T-helper 2 cell treated with Interferon-gamma antibody and Interleukin-4, amounts not matched to agents 5 μg/mL and 100 μg/mL, for 36 hours (primary cell): ENCODE measurements around the gene ITPR3.

Experiments
- DNase-seq: peaks from one replicate; pipeline ENCODE4 v3.0.0; 2021; ENCODE audit warnings: low spot score
- H3K27ac Mint-ChIP-seq: one replicate; pipeline ENCODE4 v1.8.0; 2021; ENCODE audit warnings: mild to moderate bottlenecking, mixed read lengths
- H3K27me3 Mint-ChIP-seq: one replicate; pipeline ENCODE4 v1.8.0; 2021; ENCODE audit warnings: low read depth, mixed read lengths
- H3K36me3 Mint-ChIP-seq: one replicate; pipeline ENCODE4 v1.8.0; 2021; ENCODE audit warnings: low read depth, mixed read lengths
- H3K4me1 Mint-ChIP-seq: one replicate; pipeline ENCODE4 v1.8.0; 2021; ENCODE audit warnings: low read depth, mixed read lengths
- H3K4me3 Mint-ChIP-seq: one replicate; pipeline ENCODE4 v1.8.0; 2022; ENCODE audit warnings: mild to moderate bottlenecking, moderate library complexity, mixed read lengths
- H3K9me3 Mint-ChIP-seq: one replicate; pipeline ENCODE4 v1.8.0; 2021; ENCODE audit warnings: mixed read lengths

ITPR3 gene

DNA sequence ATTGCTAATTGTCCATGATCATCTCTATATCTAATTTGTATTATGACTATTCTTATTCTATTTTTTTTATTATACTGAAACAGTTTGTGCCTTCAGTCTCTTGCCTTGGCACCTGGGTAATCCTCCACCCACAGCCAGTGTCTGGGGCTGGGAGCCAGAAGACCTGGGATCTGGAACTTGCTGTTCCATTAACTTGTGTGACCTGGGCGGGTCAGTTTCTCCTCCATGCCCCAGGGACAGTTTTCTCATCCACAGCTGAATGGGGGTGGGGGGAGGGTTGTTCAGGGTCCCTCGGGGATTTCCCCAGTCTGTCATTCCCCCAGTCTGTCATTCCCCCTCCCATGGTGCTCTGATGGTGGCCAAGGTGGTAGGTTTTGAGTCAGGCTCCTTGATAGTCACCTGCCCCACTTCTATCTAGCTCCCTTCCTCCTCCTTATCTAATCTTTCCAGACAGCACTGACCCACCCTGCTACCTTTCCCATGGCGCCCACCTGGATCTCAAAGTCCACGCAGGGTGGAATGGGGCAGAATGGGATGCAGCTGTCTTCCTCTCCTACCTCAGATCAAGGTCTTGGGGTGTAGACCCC lies 10.9 kb downstream of the ITPR3 start:
- Mint-ChIP-seq H3K4me3 (no peak overlapping the region), H3K4me1 (peaks cover 43% of the 10 kb centered on the region), H3K27me3 (no peaks in the 10 kb centered on the region), H3K27ac (peak overlapping the region; percentile 39), H3K36me3 (peaks cover 19% of the 10 kb centered on the region), H3K9me3 (no peaks in the 10 kb centered on the region)
- no peak for DNase-seq

DNA sequence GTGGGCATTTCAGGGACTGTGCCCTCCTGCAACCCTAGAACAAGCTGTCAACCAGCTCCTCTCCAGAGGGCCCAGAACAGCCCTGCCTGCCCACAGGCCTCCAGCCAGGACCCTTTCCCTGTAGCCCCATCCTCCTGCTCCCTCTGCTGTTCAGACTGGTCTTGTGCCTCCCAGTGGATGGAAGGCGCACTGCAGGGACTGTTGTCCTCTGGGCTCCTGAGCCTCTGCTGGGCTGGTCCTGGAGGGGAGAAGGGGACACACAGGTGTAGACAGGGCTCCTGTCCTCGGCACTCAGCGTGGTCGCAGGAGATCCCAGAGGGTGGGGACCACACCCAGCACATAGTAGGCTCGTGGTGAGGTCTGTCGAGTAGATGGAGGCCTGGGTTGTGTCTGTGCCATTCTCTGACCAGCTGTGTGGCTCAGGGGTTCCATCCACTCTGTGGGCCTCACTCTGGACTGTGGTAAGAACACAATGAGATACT lies 11.5 kb downstream of the ITPR3 start:
- Mint-ChIP-seq H3K27ac (peak overlapping the region; percentile 39), H3K9me3 (no peaks in the 10 kb centered on the region), H3K4me1 (peaks cover 42% of the 10 kb centered on the region), H3K4me3 (peak overlapping the region; percentile 70), H3K36me3 (peaks cover 19% of the 10 kb centered on the region), H3K27me3 (no peaks in the 10 kb centered on the region)
- peak; percentile 44 for DNase-seq

DNA sequence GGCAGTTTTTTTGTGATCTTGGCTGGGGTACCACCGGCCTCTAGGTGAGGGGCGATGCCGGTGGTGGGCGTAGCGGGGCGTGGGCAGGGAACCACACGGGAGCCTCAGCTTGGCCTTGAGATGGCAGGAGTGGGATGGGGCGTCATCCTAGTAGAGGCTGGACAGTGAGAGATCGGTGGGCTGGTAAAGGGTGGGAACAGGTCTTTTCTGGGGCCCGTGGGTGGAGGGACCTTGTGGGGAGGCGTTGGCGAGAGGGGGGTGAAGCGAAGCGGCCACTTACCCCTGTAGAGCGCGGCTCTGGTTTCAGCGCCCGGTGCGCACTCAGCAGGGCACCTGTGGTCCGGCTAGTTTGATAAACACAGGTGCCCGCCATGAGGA lies 12.0 kb downstream of the ITPR3 start:
- Mint-ChIP-seq H3K27me3 (no peaks in the 10 kb centered on the region), H3K36me3 (peaks cover 19% of the 10 kb centered on the region), H3K4me3 (peak overlapping the region; percentile 70), H3K9me3 (no peaks in the 10 kb centered on the region), H3K27ac (peak overlapping the region; percentile 39), H3K4me1 (peaks cover 41% of the 10 kb centered on the region)
- peak; percentile 5 for DNase-seq

DNA sequence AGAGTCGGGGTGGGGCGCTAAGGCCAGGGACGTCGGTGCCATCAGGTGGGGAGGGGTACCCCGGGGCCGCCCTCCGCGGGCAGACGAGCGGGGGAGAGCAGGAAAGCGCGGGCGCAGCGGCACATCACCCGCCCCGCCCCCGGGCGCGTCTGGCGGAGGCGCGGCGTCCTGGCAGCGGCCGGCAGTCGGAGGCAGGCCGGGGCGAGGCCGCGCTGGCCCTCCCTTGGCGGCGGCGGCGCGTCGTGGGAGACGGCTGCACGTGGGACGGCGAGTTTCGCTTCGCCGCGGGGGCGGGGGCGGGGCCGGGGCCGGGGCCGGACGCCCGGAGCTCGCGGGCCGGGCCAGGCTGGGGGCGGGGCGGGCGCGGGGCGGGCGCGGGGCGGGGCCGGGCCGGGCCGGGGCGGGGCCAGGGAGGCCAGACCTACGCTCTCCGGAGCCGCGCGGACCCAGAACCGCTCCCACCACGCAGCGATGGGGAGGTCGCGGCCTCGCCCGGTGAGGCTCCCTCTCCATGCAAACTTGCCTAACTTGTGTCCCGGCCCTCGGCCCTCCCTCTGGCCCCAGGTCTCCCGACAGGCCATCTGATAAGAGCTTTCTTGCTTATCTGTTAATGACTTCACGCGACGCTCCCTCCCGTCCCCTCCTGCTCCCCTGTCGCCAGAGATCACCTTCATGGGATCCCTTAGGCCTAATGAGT lies 12.5 kb downstream of the ITPR3 start:
- H3K27ac Mint-ChIP-seq = peak overlapping the region; percentile 51
- peak; percentile 72 for DNase-seq
- no peaks in the 10 kb centered on the region for H3K9me3 Mint-ChIP-seq
- peak overlapping the region; percentile 70 for H3K4me3 Mint-ChIP-seq
- H3K27me3 Mint-ChIP-seq = no peaks in the 10 kb centered on the region
- H3K36me3 Mint-ChIP-seq = peaks cover 19% of the 10 kb centered on the region
- peaks cover 37% of the 10 kb centered on the region for H3K4me1 Mint-ChIP-seq

DNA sequence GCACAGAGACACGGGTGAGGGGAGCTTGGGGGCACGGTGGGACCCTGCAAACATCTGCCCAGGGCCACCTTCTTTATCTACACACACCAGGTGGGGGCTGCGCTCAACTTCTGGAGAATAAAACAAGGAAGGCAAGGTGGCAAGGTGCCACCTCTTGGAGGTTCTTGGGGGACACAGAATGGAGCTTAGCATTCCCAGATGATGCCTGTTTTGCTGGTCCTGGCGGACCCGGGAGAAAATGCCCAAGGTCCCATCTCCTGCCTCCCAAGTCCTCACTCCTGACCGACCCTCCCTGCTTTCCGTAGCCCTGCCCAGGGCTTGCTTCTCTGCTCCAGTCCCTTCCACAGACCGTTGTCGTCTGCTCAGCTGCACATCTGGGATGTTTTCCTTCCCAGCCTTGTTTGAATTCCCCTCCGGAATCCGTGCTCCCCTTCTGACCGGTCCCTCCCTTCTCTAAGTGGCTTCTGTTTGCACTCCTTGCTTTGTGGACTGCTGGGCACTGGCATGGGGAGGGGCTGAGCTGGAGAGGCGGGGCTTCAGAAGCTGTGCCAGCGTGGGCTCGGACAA lies 13.1 kb downstream of the ITPR3 start:
- peaks cover 37% of the 10 kb centered on the region for H3K4me1 Mint-ChIP-seq
- H3K27ac Mint-ChIP-seq = peak overlapping the region; percentile 51
- H3K36me3 Mint-ChIP-seq = peaks cover 19% of the 10 kb centered on the region
- H3K4me3 Mint-ChIP-seq = peak overlapping the region; percentile 70
- no peaks in the 10 kb centered on the region for H3K9me3 Mint-ChIP-seq
- no peaks in the 10 kb centered on the region for H3K27me3 Mint-ChIP-seq
- DNase-seq = no peak

DNA sequence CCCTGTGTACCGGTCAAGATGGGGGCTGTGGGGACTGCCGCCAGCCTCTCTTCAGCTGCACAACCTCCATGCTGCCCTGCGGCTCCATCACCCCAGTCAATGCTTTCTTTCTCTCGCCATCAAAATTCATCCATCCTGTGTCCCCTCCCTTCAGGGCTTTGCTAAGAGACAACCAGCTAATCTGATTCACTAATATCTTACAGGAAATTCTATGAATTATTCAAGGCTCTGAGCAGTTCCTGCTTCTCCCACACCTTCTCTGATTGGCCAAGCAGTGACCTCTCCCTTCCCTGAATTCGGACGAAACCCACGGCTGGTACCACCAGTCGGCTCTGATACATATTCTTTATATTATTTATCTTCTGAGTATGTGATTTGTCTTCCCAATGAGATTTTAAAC lies 13.8 kb downstream of the ITPR3 start:
- no peak for DNase-seq
- Mint-ChIP-seq H3K36me3 (peaks cover 19% of the 10 kb centered on the region), H3K4me3 (peak overlapping the region; percentile 45), H3K4me1 (peaks cover 38% of the 10 kb centered on the region), H3K9me3 (no peaks in the 10 kb centered on the region), H3K27me3 (no peaks in the 10 kb centered on the region), H3K27ac (no peak overlapping the region)

DNA sequence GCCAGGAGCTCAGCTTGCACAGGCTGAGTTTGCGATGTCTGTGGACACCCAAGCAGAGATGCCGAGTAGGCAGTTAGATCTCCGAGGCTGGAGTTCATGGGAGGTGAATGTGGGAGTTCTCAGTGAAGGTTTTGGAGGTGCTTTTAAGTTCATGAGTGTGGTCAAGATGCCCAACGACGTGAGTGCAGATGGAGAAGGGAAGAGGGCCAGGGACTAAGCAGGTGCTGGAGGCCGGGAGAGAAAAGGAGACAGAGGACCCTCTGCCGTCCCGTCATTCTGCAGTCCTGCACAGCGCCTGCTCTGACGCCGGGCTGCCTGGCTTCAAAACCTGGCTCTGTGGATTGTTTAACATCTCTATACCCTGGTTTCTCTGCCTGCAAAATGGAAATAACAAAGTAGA lies 15.5 kb downstream of the ITPR3 start:
- Mint-ChIP-seq H3K4me3 (no peak overlapping the region), H3K27me3 (no peaks in the 10 kb centered on the region), H3K9me3 (no peaks in the 10 kb centered on the region), H3K36me3 (peaks cover 14% of the 10 kb centered on the region), H3K4me1 (peaks cover 28% of the 10 kb centered on the region), H3K27ac (no peak overlapping the region)
- DNase-seq = no peak

DNA sequence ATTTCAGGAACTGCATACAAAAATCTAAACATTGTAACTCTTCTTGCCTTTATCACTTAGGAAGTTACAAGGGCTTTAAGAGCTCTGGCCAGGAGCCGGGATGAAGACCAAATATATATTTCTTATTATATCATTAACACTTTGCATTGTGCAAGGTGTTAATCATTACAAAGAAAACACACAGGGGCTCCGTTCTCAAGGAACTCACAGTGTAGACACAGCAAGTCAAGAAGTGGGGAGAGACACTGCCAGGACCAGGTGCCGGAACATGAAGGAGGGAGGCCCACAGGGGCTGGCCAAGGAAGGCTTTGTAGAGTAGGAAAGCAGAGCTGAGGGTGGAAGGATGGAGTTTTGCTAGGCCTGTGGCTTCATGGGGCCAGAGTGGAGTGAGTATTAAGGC lies 17.4 kb downstream of the ITPR3 start:
- Mint-ChIP-seq H3K4me3 (no peak overlapping the region), H3K27ac (no peak overlapping the region), H3K36me3 (peaks cover 11% of the 10 kb centered on the region), H3K27me3 (no peaks in the 10 kb centered on the region), H3K4me1 (peaks cover 20% of the 10 kb centered on the region), H3K9me3 (no peaks in the 10 kb centered on the region)
- no peak for DNase-seq

DNA sequence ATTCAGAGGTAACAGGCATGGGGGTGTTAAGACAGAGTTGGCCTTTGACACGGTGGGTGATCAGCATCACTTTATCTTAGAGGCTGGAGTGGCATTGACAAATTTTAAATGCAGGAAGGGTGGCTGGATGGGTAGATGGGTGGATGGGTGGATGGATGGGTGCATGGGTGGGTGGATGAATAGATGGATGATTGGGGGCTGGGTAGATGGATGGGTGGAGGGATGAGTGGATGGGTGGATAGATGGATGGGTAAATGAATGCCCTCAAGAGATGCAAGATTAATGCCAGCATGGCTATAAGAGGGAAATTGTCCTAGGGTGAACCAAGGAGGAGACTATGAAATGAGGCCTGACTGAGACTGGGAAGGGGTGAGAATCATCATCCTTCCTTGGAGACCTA lies 18.4 kb downstream of the ITPR3 start:
- no peak overlapping the region for H3K27ac Mint-ChIP-seq
- DNase-seq = no peak

DNA sequence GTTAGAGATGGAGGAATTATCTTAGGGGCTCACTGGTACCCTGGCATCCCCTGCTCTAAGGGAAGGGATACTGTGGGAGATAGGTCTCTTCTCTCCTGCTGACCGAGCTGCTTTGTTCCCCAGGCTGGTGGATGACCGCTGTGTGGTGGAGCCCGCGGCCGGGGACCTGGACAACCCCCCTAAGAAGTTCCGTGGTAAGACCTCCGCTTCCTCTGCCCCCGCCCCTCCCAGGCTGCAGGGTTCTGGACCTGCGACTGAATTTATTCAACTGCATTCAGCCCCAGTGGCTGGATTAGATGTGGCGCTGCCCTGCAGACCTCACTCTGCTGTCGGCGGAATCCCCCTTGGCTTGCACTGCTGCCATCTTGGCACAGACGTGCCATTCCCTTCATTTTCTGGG lies 19.2 kb downstream of the ITPR3 start:
- Mint-ChIP-seq H3K4me1 (peaks cover 10% of the 10 kb centered on the region), H3K27me3 (no peaks in the 10 kb centered on the region), H3K4me3 (no peak overlapping the region), H3K27ac (no peak overlapping the region), H3K36me3 (peaks cover 7% of the 10 kb centered on the region), H3K9me3 (no peaks in the 10 kb centered on the region)
- DNase-seq = no peak

More for the DNA sequence above, 18.4 kb downstream of the ITPR3 start:
- H3K4me3 Mint-ChIP-seq = no peak overlapping the region
- no peaks in the 10 kb centered on the region for H3K9me3 Mint-ChIP-seq
- no peaks in the 10 kb centered on the region for H3K27me3 Mint-ChIP-seq
- H3K4me1 Mint-ChIP-seq = peaks cover 14% of the 10 kb centered on the region
- H3K36me3 Mint-ChIP-seq = peaks cover 12% of the 10 kb centered on the region

DNA sequence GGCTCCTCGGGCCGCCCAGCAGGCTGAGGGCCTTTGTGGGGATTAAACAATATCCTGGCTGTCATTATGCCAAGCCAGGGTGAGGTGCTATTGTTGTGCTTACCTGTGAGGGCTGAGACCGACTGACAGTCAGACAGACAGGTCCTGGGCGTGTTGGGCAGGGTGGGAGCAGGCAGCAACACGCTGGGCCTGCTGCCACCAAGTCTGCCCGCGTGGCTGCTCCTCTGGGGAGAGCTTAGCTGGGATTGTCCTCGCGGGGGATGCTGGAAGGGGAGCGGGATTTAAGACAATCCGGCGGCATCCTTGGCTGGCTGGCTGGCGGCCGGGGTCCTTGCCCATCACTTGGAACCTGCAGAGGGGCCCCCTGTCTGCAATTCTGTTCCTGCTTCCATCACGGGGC lies 20.0 kb downstream of the ITPR3 start:
- no peak overlapping the region for H3K27ac Mint-ChIP-seq
- H3K4me1 Mint-ChIP-seq = peaks cover 9% of the 10 kb centered on the region
- H3K4me3 Mint-ChIP-seq = no peak overlapping the region
- H3K27me3 Mint-ChIP-seq = no peaks in the 10 kb centered on the region
- no peaks in the 10 kb centered on the region for H3K9me3 Mint-ChIP-seq
- H3K36me3 Mint-ChIP-seq = peaks cover 7% of the 10 kb centered on the region
- no peak for DNase-seq

DNA sequence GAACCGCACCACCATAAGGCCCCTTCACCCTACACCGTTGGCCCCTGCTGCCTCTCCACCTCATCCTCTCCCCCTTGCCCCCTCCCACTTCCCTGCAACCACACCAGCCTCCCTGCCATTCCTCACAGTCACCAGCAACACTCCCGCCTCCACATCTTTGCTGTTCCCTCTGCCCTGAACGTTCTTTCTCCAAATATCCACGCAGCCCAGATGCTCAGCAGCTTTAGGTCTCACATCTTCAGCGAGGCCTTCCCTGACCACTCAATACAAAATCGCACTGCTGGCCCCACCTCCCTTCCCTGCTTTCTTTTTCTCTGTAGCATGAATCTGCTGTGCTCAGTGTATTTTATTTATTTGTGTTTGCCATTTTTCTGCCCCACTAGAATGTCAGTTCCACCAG lies 20.5 kb downstream of the ITPR3 start:
- no peaks in the 10 kb centered on the region for H3K27me3 Mint-ChIP-seq
- peaks cover 8% of the 10 kb centered on the region for H3K36me3 Mint-ChIP-seq
- no peaks in the 10 kb centered on the region for H3K9me3 Mint-ChIP-seq
- H3K4me1 Mint-ChIP-seq = peaks cover 12% of the 10 kb centered on the region
- H3K27ac Mint-ChIP-seq = peak overlapping the region; percentile 2
- DNase-seq = no peak
- H3K4me3 Mint-ChIP-seq = no peak overlapping the region

DNA sequence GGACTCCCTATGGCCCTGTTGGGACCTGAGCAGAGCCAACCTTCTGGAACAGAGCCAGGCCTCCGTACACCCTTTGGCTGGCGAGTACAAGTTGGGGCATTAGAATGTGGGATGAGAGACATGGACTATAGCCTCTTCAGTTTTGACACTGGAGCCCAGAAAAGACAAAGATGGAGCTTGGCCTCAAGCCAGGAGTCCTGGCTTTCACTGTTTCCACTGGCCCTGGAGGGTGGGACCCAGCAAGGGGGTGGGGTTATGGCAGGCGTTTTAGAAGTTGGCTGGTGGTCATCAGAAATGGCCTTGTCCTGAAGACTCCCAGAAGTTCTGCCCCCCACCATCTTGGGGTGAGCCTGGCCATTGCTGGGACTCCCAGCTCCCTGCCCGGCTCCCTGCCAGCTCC lies 21.8 kb downstream of the ITPR3 start:
- Mint-ChIP-seq H3K4me1 (peaks cover 10% of the 10 kb centered on the region), H3K27ac (no peak overlapping the region), H3K36me3 (peaks cover 8% of the 10 kb centered on the region), H3K9me3 (no peaks in the 10 kb centered on the region), H3K4me3 (no peak overlapping the region), H3K27me3 (no peaks in the 10 kb centered on the region)
- no peak for DNase-seq

DNA sequence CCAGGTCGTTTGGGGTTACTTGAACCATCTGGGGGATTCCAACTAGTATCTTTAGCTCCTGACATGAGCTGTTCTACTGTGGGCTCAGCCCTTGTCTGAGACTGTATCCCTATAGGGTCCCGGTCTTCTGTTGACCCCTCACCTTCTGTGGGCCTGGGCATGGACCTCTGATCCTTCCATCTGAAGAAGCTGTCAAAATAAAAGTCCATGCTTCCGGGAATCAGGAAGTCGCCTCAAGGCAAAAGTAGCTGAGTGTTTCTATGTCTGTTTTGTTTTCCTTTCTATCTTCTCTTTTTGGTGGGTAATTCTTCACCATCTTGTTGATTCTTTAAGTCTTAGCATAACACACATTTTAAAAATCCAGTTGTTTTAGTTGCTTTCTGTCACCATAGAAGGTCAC lies 30.3 kb downstream of the ITPR3 start:
- H3K4me1 Mint-ChIP-seq = peaks cover 4% of the 10 kb centered on the region
- no peaks in the 10 kb centered on the region for H3K27me3 Mint-ChIP-seq
- no peak overlapping the region for H3K27ac Mint-ChIP-seq
- H3K36me3 Mint-ChIP-seq = peaks cover 26% of the 10 kb centered on the region
- H3K9me3 Mint-ChIP-seq = no peaks in the 10 kb centered on the region
- no peak overlapping the region for H3K4me3 Mint-ChIP-seq
- no peak for DNase-seq
